HG03097 (cell line): ENCODE measurements around the gene ATXN7L2.
"Not testable (repeated sequence)": the region's sequence is repeated elsewhere in the genome, so short reads cannot be mapped to it uniquely, and the experiment has no call there.

Experiments used
- ATAC-seq: cut with Tn5 transposase; IDR thresholded peaks from one replicate; pipeline ENCODE4 v1.9.1; 2021; ENCODE audit not compliant: unreplicated experiment, low FRiP score

ATXN7L2 gene, protein sequence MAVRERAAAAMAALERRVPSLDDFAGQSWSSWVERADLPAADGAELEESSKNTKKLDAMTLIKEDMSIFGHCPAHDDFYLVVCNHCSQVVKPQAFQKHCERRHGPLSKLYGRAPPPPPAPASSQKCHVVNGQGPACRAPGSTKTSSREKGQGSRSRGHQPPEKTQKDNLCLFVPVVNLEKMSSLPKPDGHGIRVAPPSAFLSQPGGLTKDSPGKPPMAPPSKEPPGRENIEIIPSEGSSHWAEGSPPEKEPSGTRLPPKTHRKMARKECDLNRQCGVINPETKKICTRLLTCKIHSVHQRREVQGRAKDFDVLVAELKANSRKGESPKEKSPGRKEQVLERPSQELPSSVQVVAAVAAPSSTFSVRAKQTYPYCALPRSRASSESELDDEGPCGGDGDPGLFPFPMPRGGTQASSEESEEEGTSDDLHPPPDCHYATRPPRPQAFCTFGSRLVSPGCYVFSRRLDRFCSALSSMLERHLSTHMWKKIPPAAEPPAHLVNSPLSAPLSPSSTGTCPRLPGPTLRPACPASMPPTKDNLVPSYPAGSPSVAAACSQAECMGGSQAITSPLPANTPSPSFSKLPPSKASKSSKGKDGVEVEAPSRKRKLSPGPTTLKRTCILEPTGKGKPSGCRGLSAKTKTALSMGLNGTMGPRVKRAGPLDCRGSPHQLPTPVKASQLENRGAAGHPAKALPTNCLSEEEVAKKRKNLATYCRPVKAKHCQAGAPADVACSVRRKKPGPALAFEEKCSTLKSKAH

DNA sequence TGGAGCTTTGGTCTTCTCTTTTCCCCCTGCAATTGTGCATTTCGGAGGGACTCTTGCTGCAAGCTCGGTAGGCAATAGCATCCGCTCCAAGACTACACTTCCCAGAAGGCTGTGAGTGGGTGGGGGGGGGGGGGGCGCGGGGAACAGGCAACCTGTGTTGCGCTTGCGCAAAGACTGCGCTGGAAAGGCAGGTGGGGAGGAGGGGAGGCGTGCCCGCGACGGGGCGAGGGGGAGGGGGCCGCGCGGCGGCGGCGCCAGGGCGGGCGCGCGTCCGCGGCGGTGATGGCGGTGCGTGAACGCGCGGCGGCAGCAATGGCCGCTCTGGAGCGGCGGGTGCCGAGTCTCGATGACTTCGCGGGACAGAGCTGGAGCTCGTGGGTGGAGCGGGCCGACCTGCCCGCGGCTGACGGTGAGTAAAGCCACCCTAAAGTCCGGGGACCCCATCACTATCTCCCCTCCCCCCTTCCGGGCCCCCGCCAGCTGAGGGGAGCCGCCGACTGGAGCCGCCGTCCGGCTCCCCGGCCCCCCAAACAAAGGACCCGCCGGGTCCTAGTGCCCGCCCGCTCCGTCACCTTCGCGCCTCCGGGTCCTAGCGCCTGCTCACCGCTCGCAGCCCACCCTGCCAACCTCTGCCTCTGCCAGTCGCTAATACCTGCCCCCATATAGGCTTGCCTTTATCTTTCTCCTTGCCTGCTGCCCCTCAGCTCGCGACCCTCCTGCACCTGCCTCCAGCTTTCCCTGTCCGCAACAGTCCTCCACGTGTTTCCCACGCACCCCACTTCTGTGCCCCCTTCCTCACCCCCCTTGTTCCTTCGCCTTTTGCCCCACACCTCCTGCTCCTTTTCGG is at the start of gene ATXN7L2:
TSS of gene ATXN7L2 (plus strand) at position 234 of the 847 bp plus-strand sequence. CDS start at position 283, 49 bp downstream.
- peak; percentile 60 for ATAC-seq

DNA sequence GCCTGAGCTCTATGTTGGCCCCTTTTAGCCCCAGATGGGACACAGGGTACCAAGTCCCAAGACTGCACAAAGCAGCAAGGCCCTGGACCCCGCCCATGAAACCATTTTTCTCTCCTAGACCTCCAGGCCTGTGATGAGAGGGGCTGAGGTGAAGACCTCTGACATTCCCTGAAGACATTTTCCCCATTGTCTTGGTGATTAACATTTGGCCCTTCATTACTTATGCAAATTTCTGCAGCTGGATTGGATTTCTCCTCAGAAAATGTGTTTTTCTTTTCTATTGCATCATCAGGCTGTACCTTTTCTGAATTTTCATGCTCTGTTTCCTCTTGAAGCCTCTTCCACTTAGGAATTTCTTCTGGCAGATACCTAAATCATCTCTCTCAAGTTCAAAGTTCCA is 49.2 kb upstream of the ATXN7L2 start:
- no peak for ATAC-seq

DNA sequence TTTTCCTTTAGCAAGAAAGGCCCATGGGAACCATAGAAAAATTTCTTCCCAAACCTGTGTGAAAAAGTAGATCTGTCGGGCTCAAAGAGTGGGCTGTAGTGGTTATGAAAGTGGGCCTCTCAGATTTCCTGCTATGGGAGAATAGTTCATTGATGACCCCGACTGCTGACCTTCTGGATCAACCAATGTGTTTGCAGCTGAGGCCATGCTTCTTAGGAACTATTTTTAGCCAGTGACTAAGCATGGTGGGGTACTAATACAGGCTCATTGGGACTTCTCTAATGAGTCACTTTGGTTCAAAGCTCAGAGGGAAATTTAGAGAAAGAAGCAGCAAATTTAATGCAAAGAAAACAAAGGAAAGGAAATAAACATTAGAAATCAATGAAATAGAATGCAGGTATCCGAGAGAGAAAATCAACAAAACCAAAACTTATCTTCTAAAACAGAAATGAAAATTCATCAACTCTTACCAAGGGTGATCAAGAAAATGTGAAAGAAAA is 44.9 kb upstream of the ATXN7L2 start:
- no peak for ATAC-seq

DNA sequence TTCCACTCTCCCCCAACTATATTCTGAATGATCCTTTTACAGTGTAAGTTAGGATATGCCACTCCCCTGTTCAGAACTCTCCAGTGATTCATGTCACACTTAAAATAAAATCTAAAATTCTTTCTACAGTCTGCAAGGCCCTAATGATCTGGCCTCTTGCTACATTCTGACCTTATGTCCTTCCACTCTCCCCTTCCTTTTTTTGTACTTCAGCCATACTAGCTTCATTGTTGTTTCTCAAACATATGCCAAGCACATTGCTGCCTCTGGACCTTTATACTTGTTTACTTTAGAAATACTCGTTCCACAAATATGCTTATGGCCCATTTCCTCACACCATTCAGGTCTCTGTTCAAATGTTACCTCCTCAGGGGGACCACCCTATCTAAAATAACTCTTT is 42.6 kb upstream of the ATXN7L2 start:
- no peak for ATAC-seq

DNA sequence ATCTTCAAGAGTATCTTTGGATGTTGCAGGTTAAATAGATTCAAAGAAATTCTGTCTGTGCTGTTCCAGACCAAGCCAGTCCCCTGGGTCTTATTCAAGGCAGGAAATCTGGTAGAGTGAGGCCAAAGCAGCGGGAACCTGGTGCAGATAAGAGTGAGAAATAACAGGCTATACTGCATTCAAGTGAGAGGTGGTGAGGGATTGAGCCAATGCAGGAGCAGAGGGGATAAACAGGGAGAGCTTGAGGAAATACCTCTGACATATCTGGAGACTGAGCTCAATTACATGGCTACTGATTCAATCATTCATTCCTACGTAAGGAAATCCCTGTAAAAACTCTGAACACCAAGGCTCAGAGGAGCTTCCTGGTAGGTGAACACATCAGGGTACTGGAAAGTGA is 40.2 kb upstream of the ATXN7L2 start:
- no peak for ATAC-seq

DNA sequence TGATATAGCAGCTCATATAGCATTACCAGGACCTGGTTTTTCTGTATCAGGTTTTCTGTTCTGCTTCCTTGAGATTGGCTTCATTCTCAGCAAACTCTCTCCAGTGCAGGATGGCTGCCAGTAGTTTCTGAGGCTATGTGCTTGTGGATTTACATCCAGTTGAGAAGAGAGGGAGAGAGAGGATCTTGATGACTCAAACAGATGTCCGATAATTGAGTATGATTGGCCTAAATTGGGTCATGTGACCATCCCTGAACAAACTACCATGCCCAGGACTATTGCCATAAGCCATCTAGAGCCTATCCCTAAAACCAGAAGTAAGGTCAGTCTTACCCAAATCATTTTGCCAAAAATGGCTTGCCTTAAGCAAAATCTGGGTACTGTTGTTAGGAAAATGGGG is 39.4 kb upstream of the ATXN7L2 start:
- no peak for ATAC-seq

DNA sequence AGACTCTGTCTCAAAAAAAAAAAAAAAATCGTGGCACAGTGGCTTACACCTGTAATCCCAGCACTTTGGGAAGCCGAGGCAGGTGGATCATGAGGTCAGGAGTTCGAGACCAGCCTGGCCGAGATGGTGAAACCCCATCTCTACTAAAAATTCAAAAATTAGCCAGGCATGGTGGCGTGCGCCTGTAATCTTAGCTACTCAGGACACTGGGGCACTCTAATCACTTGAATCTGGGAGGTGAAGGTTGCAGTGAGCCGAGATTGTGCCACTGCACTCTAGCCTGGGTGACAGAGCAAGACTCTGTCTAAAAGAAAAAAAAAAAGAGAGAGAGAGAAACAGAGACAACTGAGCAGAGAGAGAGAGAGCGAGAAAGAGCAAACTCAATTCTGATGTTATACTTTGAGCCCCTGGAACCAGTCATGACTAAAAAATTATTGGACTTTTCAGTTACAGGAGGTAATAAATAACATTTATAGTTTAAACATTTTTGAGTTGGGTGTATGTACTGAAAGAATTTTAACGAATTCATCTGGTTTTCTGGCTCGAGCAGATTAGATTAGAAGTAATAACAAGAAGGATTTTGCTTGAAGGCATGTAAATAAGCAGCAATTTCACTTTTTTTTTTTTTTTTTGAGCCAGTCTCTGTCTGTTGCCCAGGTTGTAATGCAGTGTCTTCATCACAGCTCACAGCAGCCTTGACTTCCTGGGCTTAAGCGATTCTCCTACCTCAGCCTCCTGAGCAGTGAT is 37.6 kb upstream of the ATXN7L2 start:
- not testable (repeated sequence) for ATAC-seq

DNA sequence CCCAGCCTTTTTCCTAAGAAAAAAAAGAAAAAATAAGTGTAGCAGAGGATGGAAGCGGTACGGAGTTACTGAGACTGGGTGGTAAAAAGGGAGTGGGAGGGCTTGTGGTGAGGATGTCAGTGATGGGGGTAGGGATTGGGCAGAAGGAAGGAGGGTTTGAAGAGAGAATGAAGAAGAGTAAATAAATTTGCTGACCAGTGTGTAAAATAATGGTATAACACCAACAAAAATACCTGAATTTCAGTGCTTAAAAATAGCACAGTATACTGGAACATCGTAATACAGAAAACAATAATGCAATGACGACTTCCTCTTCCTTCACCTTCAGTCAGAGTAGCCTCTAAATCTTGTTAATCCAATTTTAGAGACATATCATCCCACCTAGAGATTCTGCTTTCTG is 36.2 kb upstream of the ATXN7L2 start:
- ATAC-seq = no peak

DNA sequence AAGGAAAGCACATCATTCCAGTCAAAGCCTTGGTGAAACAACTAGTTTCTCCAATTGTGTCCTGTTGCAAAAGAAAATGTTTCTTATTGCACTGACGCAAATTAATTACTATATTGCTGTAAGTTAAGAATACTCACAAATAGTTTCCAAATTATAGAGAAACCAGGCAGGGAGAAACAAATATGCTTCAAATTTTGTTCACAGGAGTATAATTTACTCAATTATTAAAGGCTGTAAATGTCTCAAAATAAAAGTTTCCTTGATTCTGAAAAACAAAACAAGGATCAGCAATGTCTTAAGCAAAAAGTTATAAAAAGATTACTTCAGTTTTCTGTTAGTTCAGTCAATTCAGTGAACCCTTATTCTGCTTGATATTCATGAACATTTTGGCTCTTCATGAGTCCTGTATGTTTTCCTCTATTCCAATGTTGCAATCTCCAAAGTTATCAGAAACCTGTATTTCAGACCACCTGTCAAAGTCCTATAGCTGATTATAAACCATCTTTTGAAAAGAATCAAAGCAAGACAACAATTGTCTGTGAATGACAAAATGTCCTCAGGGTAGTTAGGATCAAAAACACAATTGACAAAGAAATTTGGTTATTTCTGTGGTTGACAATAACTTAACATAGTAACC is 29.1 kb upstream of the ATXN7L2 start:
- ATAC-seq = no peak

DNA sequence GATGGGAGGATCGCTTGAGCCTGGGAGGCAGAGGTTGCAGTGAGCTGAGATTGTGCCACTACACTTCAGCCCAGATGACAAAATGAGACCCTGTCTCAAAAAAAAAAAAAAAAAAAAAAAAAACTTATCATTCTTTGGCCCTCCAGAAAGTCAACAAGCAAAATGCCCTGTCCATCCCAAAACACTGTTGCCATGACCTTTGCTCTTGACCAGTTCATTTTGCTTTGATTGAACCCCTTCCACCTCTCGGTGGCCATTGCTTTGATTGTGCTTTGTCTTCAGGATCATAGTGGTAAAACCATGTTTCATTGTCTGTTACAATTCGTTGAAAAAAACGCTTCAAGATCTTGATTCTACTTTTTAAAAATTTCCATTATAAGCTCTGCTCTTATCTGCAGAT is 25.9 kb upstream of the ATXN7L2 start:
- ATAC-seq = no peak

DNA sequence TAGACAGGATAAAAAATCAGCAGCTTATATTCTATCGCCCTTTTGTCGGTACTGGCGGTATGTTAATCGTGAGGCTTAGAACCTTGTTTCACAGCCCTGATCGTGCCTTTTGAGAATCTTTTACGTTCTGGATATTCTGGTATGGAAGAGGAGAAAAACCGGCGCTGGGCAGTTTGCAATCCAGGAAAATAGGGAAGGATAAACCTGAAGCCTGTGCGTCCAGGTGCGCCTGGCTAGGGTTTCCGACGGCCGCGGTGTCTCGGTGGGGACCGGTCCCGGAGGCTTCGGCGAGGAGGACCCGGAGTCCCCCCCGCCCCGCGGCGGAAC is 17.6 kb upstream of the ATXN7L2 start:
- no peak for ATAC-seq

DNA sequence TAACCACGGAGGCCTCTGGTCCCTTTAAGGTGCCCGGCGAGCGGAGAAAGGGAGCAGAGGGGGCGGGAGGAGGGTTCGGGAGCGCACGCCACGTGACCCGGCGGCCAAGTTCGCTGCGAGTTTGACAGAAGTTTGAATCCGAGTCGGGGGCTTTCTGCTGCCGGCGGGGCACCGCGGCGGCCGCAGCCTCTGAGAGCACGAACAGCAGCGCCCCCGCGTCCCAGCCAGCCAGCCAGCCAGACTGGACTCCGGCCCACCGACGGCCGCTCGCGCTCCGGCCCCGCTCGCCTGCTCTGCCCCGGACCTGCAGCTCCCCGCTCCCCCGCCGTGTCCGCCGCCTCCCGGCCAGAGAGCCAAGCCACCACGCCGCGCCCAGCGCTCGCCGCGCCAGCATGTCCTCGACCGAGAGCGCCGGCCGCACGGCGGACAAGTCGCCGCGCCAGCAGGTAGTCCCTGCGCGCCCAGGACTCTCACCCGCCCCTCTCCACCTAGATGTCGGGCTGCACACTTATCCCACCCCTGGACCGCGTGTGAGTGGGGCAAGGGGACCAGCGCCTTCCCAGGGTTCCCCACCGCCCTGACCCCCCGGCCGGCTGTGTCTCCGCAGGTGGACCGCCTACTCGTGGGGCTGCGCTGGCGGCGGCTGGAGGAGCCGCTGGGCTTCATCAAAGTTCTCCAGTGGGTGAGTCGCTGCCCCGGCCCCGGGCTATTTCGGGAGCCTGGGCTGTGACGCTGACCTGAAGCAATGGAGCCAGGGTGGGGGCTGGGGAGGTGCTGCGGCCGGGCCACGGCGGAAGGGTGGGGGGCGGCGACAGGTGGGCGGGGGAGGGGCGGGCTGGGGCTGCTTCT is 17.0 kb upstream of the ATXN7L2 start, which contains the start of gene SYPL2:
TSS of gene SYPL2 (plus strand) at position 95 of the 849 bp plus-strand sequence. CDS start at position 393, 298 bp downstream.
- no peak for ATAC-seq

DNA sequence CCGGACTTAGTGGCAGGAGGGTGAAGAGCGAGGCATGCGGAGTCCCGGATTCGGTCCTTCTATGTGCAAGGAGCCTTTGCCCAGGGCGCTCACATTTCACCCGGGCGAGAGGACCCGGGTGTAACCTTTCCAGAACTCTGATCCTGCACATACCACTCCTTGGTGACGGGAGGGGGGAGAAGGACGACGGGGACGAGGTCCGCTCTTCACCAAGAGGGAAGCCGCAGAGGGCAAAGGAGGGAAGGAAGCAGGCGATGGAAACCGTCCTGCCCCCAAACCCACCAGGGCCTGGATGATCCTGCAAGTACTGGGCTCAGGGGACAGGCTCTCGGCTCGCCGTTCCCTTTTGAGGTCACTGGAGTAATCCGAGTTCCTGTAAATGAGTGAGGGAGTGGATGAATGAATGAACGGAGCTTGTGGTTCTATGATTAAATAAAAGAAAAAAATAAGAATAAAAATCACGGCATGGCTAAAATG is 16.4 kb upstream of the ATXN7L2 start:
- no peak for ATAC-seq

DNA sequence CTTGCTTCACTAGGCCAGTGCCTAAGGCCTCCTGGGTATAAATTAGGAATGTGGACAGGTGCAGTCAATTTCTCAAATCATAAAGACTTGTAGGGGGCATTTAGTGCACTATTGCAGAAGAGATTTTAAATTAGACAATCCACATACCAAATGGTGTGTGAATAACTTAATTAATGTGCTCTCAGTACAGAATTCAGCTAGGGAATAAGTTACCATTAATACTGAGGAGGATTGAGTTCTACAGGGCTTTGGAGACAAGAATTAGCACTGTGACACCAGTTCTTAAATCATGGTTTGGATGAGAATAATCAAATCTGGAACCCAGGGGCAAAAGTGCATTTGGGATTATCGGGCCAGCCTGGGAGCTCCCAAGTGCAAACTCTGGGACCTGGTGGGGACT is 15.6 kb upstream of the ATXN7L2 start:
- no peak for ATAC-seq

DNA sequence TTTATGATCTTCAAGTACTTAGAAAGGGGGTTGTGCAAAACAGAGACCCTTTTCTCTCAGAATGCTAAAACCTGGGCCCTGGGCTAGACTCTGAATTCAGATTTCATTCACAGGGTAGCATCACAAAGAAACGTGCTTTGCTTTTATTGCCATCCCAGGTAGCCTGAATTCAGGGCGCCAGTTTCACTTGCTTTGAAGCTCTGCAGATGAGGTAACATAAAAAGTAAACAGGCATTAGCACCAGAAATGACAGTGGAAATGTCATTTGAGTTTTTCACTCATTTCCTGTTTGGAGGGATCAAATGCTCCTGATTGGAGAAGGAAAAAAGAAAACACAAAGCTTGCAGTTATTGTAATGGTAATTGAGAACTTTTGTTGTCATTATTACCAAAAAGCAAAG is 14.8 kb upstream of the ATXN7L2 start:
- no peak for ATAC-seq

DNA sequence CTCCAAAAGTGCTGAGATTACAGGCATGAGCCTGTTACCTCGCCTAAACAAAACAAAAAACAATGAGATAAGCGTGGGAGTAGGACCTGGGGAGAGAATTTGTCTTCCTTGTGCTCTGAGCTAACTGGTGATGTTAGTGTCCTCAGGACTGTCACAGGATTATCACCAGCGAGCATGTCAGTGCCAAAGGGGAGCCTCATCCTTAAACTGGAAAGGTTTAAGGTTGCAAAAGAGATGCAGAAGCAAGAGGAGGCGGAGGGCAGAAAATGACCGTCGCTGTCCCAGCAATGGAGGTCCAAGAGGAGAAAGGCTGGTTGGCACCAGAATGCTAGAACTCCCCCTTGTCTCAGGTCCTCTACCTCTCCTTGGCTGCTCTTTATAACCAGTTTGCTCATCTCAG is 13.5 kb upstream of the ATXN7L2 start:
- no peak for ATAC-seq

DNA sequence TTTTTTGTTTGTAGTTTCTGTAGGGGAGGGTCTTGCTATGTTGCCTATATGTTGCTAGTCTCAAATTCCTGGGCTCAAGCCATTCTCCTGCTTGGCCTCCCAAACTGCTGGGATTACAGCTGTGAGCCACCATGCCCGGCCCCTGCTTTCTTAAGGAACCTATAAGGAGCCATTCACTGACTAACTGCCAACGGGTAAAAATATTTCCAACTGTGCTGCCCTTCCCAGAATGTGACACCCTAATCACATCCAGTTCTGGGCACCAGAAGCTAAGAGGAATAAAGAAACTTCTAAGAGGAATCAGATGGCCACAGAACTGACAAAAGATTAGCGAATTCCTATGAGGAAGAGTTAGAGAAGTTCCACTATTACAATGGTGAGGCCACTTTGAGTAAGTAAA is 10.9 kb upstream of the ATXN7L2 start:
- ATAC-seq = no peak

DNA sequence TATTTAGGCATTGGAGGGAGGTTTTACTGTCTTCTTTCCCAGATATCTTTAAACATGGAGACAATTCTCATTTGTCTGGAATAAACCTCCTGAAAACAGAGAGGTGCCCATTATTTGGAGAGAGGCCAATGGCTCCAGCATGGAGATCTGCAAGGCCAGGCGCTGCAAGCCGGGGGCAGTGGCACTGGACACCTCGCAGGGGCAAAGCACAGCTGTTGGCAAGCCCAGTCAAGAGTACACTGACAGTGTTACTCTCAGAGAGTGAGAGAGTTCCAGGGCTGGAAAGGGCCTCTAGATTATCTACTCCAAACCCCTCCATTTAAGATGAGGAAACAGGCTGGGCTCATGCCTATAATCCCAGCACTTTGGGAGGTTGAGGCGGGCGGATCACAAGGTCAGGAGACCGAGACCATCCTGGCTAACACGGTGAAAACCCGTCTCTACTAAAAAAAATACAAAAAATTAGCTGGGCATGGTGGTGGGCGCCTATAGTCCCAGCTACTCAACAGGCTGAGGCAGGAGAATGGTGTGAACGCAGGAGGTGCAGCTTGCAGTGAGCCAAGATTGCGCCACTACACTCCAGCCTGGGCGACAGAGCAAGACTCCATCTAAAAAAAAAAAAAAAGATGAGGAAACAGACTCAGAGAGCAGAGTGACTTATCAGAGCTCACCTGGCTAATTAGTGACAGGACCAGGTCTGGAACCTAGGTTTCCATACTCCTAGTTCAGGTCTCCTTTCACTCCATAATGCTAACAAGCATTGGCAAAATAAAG is 10.2 kb upstream of the ATXN7L2 start:
- ATAC-seq = not testable (repeated sequence)
